Measurements from ENCODE around the gene SNX8. TPM values are rescaled to one million over a fixed set of nuclear protein-coding genes. Genes with fewer than 3 reads are reported as not detected.

Gene SNX8
- total RNA-seq, 3 donors from 2014 or later: 8.8 to 32.3 (median 20.3) TPM

- H3K4me3 ChIP-seq: no peak overlapping the region
- no peak for DNase-seq (ENCODE audit: low spot score in 2 of 2)
- no peaks in the 10 kb centered on the region for H3K27me3 ChIP-seq
- no peaks in the 10 kb centered on the region for H3K9me3 ChIP-seq
- H3K36me3 ChIP-seq: no peaks in the 10 kb centered on the region
- intact Hi-C loops (cut with DNase I; ENCODE audit: low total_unique reads): no loop called here
- no peaks in the 10 kb centered on the region for H3K4me1 ChIP-seq
- TF ChIP-seq CTCF (IDR thresholded peaks at IDR 0.05) (no peak), POLR2AphosphoS5 (IDR thresholded peaks at IDR 0.05) (no peak), POLR2A (IDR thresholded peaks at IDR 0.05) (no peak)
- H3K27ac ChIP-seq: no peak overlapping the region
Measured at GRCh38 chr7:2212906-2213305, 101.3 kb downstream of the SNX8 start.

- intact Hi-C loops (cut with DNase I; ENCODE audit: low total_unique reads): no loop called here
- Histone ChIP-seq H3K36me3 (no peaks in the 10 kb centered on the region), H3K27ac (no peak overlapping the region), H3K27me3 (no peaks in the 10 kb centered on the region), H3K4me3 (no peak overlapping the region), H3K4me1 (no peaks in the 10 kb centered on the region), H3K9me3 (no peaks in the 10 kb centered on the region)
- no peak for DNase-seq (ENCODE audit: low spot score in 2 of 2)
- TF ChIP-seq POLR2A (IDR thresholded peaks at IDR 0.05) (no peak), POLR2AphosphoS5 (IDR thresholded peaks at IDR 0.05) (no peak), CTCF (IDR thresholded peaks at IDR 0.05) (no peak)
Measured at GRCh38 chr7:2211926-2212325, 102.3 kb downstream of the SNX8 start.

- Histone ChIP-seq H3K4me1 (no peaks in the 10 kb centered on the region), H3K27ac (no peak overlapping the region), H3K27me3 (no peaks in the 10 kb centered on the region), H3K36me3 (no peaks in the 10 kb centered on the region), H3K9me3 (no peaks in the 10 kb centered on the region), H3K4me3 (no peak overlapping the region)
- TF ChIP-seq CTCF (IDR thresholded peaks at IDR 0.05) (no peak), POLR2A (IDR thresholded peaks at IDR 0.05) (no peak), POLR2AphosphoS5 (IDR thresholded peaks at IDR 0.05) (no peak)
- DNase-seq (ENCODE audit: low spot score in 2 of 2): no peak
- intact Hi-C loops (cut with DNase I; ENCODE audit: low total_unique reads): no loop called here
Measured at GRCh38 chr7:2211259-2211880, 102.9 kb downstream of the SNX8 start.

- no peaks in the 10 kb centered on the region for H3K27me3 ChIP-seq
- H3K9me3 ChIP-seq: no peaks in the 10 kb centered on the region
- H3K36me3 ChIP-seq: no peaks in the 10 kb centered on the region
- no peak for DNase-seq (ENCODE audit: low spot score in 2 of 2)
- H3K27ac ChIP-seq: no peak overlapping the region
- no peak for TF ChIP-seq POLR2AphosphoS5 (IDR thresholded peaks at IDR 0.05)
- TF ChIP-seq POLR2A (IDR thresholded peaks at IDR 0.05): no peak
- TF ChIP-seq CTCF (IDR thresholded peaks at IDR 0.05): no peak
- intact Hi-C loops (cut with DNase I; ENCODE audit: low total_unique reads): no loop called here
- H3K4me3 ChIP-seq: no peak overlapping the region
- H3K4me1 ChIP-seq: no peaks in the 10 kb centered on the region
Measured at GRCh38 chr7:2210551-2211258, 103.5 kb downstream of the SNX8 start.

- Histone ChIP-seq H3K4me3 (no peak overlapping the region), H3K4me1 (no peaks in the 10 kb centered on the region), H3K9me3 (no peaks in the 10 kb centered on the region), H3K27ac (no peak overlapping the region), H3K27me3 (no peaks in the 10 kb centered on the region), H3K36me3 (no peaks in the 10 kb centered on the region)
- no peak for TF ChIP-seq POLR2AphosphoS5 (IDR thresholded peaks at IDR 0.05)
- TF ChIP-seq POLR2A (IDR thresholded peaks at IDR 0.05): no peak
- no peak for TF ChIP-seq CTCF (IDR thresholded peaks at IDR 0.05)
- DNase-seq (ENCODE audit: low spot score in 2 of 2): no peak
- intact Hi-C loops (cut with DNase I; ENCODE audit: low total_unique reads): no loop called here
Measured at GRCh38 chr7:2209961-2210323, 104.3 kb downstream of the SNX8 start.
